Thyroid gland (tissue), 4 donors: ENCODE measurements around the gene STMND1.

ENCODE experiments used
- CTCF ChIP-seq, 6 experiments: fragments of 200-600 bp in 3 of 6; fragments of 450-650 bp in 3 of 6; sonication (generic) in 3 of 6; IDR thresholded peaks; one replicate each; pipeline ENCODE4 v1.5.1; 2016 to 2019; ENCODE audit warnings: antibody characterized with exemption in 6 of 6, mild to moderate bottlenecking in 2 of 6, inconsistent platforms in 1 of 6, moderate library complexity in 1 of 6
- POLR2A ChIP-seq, 2 donors: fragments of 450-650 bp; IDR thresholded peaks; one replicate each; pipeline ENCODE4 v1.6.1; 2017; ENCODE audit warnings: antibody characterized with exemption in 2 of 2, mild to moderate bottlenecking in 2 of 2, moderate library complexity in 1 of 2

- TF ChIP-seq CTCF (IDR thresholded peaks at IDR 0.05): no peak
- TF ChIP-seq POLR2A (IDR thresholded peaks at IDR 0.05): no peak
Observed at GRCh38 chr6:17096096-17096495, 5.8 kb upstream of the STMND1 start.
